B cell (primary cell): ENCODE data around the gene MLXIP. TPM values are rescaled to one million over a fixed set of nuclear protein-coding genes. Genes with fewer than 3 reads are reported as not detected.

Experiments used
- ATAC-seq: fragments of 200-7000 bp; cut with Tn5 transposase; one replicate; pipeline ENCODE4 v1.10.0; 2021; ENCODE audit warnings: low read depth, mild to moderate bottlenecking, moderate number of reproducible peaks, moderate library complexity
- CTCF ChIA-PET: fragments of 350-600 bp; sonication (Branson Sonifier 250); formaldehyde crosslinking; loops from one replicate; lab custom pipeline; 2021; ENCODE audit warnings: antibody characterized with exemption, inconsistent platforms; lab: Charles Lee
- POLR2A ChIA-PET: fragments of 350-600 bp; sonication (Branson Sonifier 250); formaldehyde crosslinking; loops from one replicate; lab custom pipeline; 2021; ENCODE audit warnings: antibody characterized with exemption; lab: Charles Lee
- DNase-seq: peaks from one replicate; pipeline ENCODE4 v3.0.0; 2013
- H2AFZ ChIP-seq: 2 replicates; pipeline ENCODE4 v1.6.1; 2012; ENCODE audit warnings: mild to moderate bottlenecking, low read depth, low read length; ENCODE audit not compliant: insufficient read depth, poor library complexity, severe bottlenecking
- H3K27ac ChIP-seq, 2 donors: 1 replicate in 1 of 2; 2 replicates in 1 of 2; pipeline ENCODE4 v1.5.1; 2012 to 2013; ENCODE audit warnings: low read length in 2 of 2, mild to moderate bottlenecking in 2 of 2, moderate library complexity in 1 of 2
- H3K27me3 ChIP-seq, 4 experiments: fragments of 200-600 bp in 1 of 4; sonication (generic) in 1 of 4; replicated peaks in 1 of 4; 1 replicate in 2 of 4; 2 replicates in 2 of 4; pipeline versions ENCODE4 v1.6.1 to v1.7.0; 2013 to 2016; ENCODE audit warnings: low read length in 3 of 4, mild to moderate bottlenecking in 2 of 4, mixed read lengths in 1 of 4, moderate library complexity in 1 of 4; ENCODE audit not compliant: insufficient read depth in 4 of 4, control insufficient read depth in 3 of 4; ENCODE audit errors: control extremely low read depth in 1 of 4
- H3K36me3 ChIP-seq, 2 experiments: replicated peaks in 1 of 2; 1 replicate in 1 of 2; 2 replicates in 1 of 2; pipeline versions ENCODE4 v1.6.1 to v1.7.1; 2013; ENCODE audit warnings: low read length in 1 of 2; ENCODE audit not compliant: insufficient read depth in 2 of 2, control insufficient read depth in 1 of 2; ENCODE audit errors: control extremely low read depth in 1 of 2, extremely low read depth in 1 of 2
- H3K4me1 ChIP-seq, 2 donors: fragments of 200-600 bp in 1 of 2; sonication (generic) in 1 of 2; 1 replicate in 1 of 2; 2 replicates in 1 of 2; pipeline versions ENCODE4 v1.5.1 to v1.6.1; 2013 to 2017; ENCODE audit warnings: low read length in 2 of 2; ENCODE audit not compliant: control insufficient read depth in 2 of 2, insufficient read depth in 2 of 2
- H3K4me2 ChIP-seq: replicated peaks from 2 replicates; pipeline ENCODE3; 2012; ENCODE audit warnings: mild to moderate bottlenecking, low read depth, low read length; ENCODE audit not compliant: poor library complexity, severe bottlenecking
- H3K4me3 ChIP-seq, 5 experiments: fragments of 200-600 bp in 1 of 5; sonication (generic) in 1 of 5; 1 replicate in 3 of 5; 2 replicates in 2 of 5; pipeline versions ENCODE4 v1.5.1 to v1.7.0; 2011 to 2016; ENCODE audit warnings: low read length in 4 of 5, mild to moderate bottlenecking in 4 of 5, low read depth in 2 of 5, control low read depth in 1 of 5, moderate library complexity in 1 of 5; ENCODE audit not compliant: insufficient read depth in 1 of 5; ENCODE audit errors: control extremely low read depth in 1 of 5, extremely low read depth in 1 of 5
- H3K79me2 ChIP-seq: fragments of 200-600 bp; sonication (generic); one replicate; pipeline ENCODE4 v1.6.0; 2016; ENCODE audit warnings: low read length; ENCODE audit not compliant: control insufficient read depth, insufficient read depth
- H3K9ac ChIP-seq: fragments of 200-600 bp; sonication (generic); 2 replicates; pipeline ENCODE4 v1.6.1; 2017; ENCODE audit warnings: mild to moderate bottlenecking, low read length, moderate library complexity
- H3K9me3 ChIP-seq, 3 donors: one replicate each; pipeline versions ENCODE4 v1.6.1 to v1.7.1; 2013; ENCODE audit warnings: low read length in 2 of 3; ENCODE audit not compliant: control insufficient read depth in 2 of 3, insufficient read depth in 1 of 3; ENCODE audit errors: control extremely low read depth in 1 of 3
- H4K20me1 ChIP-seq: 2 replicates; pipeline ENCODE4 v1.6.0; 2012; ENCODE audit warnings: mild to moderate bottlenecking, low read length; ENCODE audit not compliant: insufficient read depth, control insufficient read depth, poor library complexity, severe bottlenecking
- H3K27ac Mint-ChIP-seq: one replicate; pipeline ENCODE4 v1.8.0; 2021; ENCODE audit warnings: mixed read lengths
- H3K27me3 Mint-ChIP-seq: one replicate; pipeline ENCODE4 v1.8.0; 2021; ENCODE audit warnings: mixed read lengths
- H3K4me1 Mint-ChIP-seq: one replicate; pipeline ENCODE4 v1.8.0; 2021; ENCODE audit warnings: mixed read lengths
- H3K4me3 Mint-ChIP-seq: one replicate; pipeline ENCODE4 v1.8.0; 2021; ENCODE audit warnings: mixed read lengths
- H3K9me3 Mint-ChIP-seq: one replicate; pipeline ENCODE4 v1.8.0; 2022; ENCODE audit warnings: mixed read lengths; ENCODE audit not compliant: insufficient read depth
- EZH2 ChIP-seq: IDR thresholded peaks from 2 replicates; pipeline ENCODE4 v1.6.1; 2012; ENCODE audit warnings: borderline replicate concordance, low read depth, mild to moderate bottlenecking, moderate library complexity, low read length; ENCODE audit not compliant: insufficient read depth, poor library complexity, severe bottlenecking
- WGBS: methylation state at CpG from one replicate; pipeline ENCODE4 v1.1.5; 2013; ENCODE audit warnings: missing lambda C conversion rate; ENCODE audit not compliant: insufficient coverage; 5-methylcytosine and 5-hydroxymethylcytosine counted together
- intact Hi-C: fragments of 100-400 bp; cut with micrococcal nuclease; formaldehyde crosslinking; loops from one replicate; pipeline ENCODE4 v1.10.0; 2022
- polyA plus RNA-seq: library from polyadenylated mRNA; depleted of rRNA; stranded (reverse); fragments of >200 nt; gene quantifications from 2 replicates; pipeline ENCODE4 v1.2.3, GENCODE V29; 2012
- total RNA-seq, 2 donors: library from RNA; stranded (reverse); fragments of 120-200 nt in 1 of 2; gene quantifications; 1 replicate in 1 of 2; 2 replicates in 1 of 2; pipeline versions ENCODE4 v1.2.3 to v1.2.4, GENCODE V29; 2013 to 2022
- TF ChIP-seq, protein P1 (sequence below): fragments of 200-600 bp; IDR thresholded peaks from one replicate; pipeline ENCODE4 v1.8.0; 2022; ENCODE audit warnings: antibody characterized with exemption, mild to moderate bottlenecking

The MLXIP gene
- total and polyA plus RNA-seq, 2 donors (not counting 1 experiment from before 2014, with no cell fraction given) = 28.1 to 91.2 TPM

DNA sequence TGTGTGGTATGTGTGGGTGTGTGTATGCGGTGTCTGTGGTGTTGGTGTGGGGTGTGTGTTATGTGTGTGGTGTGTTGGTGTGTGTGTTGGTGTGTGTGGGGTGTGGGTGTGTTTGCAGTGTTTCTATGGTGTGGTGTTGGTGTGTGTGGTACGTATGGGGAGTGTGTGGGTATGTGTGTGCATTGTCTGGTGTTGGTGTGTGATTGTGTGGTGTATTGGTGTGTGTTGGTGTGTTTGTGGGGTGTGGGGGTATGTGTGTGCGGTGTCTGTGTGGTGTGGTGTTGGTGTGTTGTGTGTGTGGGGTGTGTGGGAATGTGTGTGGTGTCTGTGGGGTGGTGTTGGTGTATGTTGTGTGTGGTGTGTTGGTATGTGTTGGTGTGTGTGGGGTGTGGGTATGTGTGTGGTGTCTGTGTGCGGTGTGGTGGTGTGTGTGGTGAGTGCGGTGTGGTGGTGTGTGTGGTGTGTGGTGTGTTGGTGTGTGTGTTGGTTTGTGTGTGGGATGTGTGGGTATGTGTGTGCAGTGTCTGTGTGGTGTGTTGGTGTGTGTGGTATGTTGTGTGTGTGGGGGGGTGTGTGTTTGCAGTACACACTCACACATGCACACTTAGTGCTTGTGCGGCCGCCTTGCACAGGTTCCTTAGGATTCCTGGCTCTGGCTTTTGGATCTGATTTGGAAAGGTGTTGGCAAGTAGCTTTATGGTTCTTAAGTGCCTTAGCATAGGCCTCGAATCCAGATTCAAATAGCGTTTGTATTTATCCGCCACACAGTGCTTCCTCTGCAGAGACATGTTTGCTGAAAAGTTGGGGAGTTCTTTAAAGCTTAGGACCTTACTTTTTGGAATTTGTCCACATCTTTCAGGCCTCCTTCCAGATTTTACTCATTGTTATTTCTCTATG is 16.4 kb downstream of the MLXIP start:
- H3K4me3 Mint-ChIP-seq = no peak overlapping the region
- DNase-seq = no peak
- intact Hi-C loops = no loop called here
- H3K27ac Mint-ChIP-seq = no peak overlapping the region
- no peaks in the 10 kb centered on the region for H3K27me3 ChIP-seq
- peak overlapping the region in 1 of 2 donors; percentile 64 for H3K27ac ChIP-seq
- peaks cover 62% of the 10 kb centered on the region for H3K79me2 ChIP-seq
- H3K4me2 ChIP-seq = no peak overlapping the region
- no peaks in the 10 kb centered on the region for H3K36me3 ChIP-seq
- no peak for ATAC-seq
- H3K9me3 ChIP-seq = no peaks in the 10 kb centered on the region
- H3K4me1 Mint-ChIP-seq = peaks cover 47% of the 10 kb centered on the region
- TF ChIP-seq, protein P1, sequence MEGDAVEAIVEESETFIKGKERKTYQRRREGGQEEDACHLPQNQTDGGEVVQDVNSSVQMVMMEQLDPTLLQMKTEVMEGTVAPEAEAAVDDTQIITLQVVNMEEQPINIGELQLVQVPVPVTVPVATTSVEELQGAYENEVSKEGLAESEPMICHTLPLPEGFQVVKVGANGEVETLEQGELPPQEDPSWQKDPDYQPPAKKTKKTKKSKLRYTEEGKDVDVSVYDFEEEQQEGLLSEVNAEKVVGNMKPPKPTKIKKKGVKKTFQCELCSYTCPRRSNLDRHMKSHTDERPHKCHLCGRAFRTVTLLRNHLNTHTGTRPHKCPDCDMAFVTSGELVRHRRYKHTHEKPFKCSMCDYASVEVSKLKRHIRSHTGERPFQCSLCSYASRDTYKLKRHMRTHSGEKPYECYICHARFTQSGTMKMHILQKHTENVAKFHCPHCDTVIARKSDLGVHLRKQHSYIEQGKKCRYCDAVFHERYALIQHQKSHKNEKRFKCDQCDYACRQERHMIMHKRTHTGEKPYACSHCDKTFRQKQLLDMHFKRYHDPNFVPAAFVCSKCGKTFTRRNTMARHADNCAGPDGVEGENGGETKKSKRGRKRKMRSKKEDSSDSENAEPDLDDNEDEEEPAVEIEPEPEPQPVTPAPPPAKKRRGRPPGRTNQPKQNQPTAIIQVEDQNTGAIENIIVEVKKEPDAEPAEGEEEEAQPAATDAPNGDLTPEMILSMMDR = no peak
- TF ChIP-seq EZH2 = no peak
- H3K9ac ChIP-seq = no peak overlapping the region
- H4K20me1 ChIP-seq = peaks cover 72% of the 10 kb centered on the region
- no peak overlapping the region for H3K4me3 ChIP-seq
- ChIA-PET POLR2A (interaction anchor here (1.3 kb wide), 1 partner anchor 13 kb away, joined by 3 read pairs; no protein-coding TSS in a partner anchor), CTCF (interaction anchor here (1.1 to 1.6 kb wide), 2 partner anchors 28 to 40 kb away, joined by 4 to 5 read pairs; no protein-coding TSS in a partner anchor)
- H3K9me3 Mint-ChIP-seq = no peaks in the 10 kb centered on the region
- H3K27me3 Mint-ChIP-seq = no peaks in the 10 kb centered on the region
- H2AFZ ChIP-seq = no peak overlapping the region
- H3K4me1 ChIP-seq = peaks cover 22% of the 10 kb centered on the region in 2 donors
- 98% methylated on average over 4 of the region's 10 CpGs for WGBS

DNA sequence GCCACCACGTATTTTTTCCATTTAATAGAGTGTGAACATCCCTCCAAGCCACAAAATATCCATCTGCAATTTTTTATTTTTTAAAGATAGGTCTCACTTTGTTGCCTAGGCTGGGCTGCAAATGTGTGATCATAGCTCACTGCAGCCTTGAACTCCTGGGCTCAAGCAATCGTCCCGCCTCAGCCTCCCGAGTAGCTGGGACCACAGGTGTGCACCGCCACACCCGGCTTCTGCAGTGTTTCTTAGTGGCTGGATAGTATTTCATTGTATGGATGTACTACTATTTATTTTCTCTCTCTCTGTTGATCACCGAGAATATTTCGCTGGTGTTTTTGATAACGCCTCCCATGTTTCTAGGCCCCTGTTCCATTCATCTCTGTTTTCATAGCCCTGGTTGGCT is 17.5 kb downstream of the MLXIP start:
- intact Hi-C loops = no loop called here
- peaks cover 29 to 32% of the 10 kb centered on the region in 2 donors for H3K4me1 ChIP-seq
- peaks cover 51% of the 10 kb centered on the region for H3K4me1 Mint-ChIP-seq

More for the DNA sequence above, 17.5 kb downstream of the MLXIP start:
- no peak overlapping the region for H3K27ac ChIP-seq
- no peaks in the 10 kb centered on the region for H3K9me3 ChIP-seq
- H3K4me3 ChIP-seq = no peak overlapping the region
- no peak overlapping the region for H3K27ac Mint-ChIP-seq
- ChIA-PET POLR2A (interaction anchor here (1.3 kb wide), 1 partner anchor 14 kb away, joined by 3 read pairs; no protein-coding TSS in a partner anchor), CTCF (interaction anchor here (1.1 to 1.6 kb wide), 2 partner anchors 27 to 41 kb away, joined by 4 to 5 read pairs; no protein-coding TSS in a partner anchor)
- H2AFZ ChIP-seq = no peak overlapping the region
- ATAC-seq = no peak
- no peak for TF ChIP-seq EZH2
- TF ChIP-seq, protein P1 = no peak
- H3K79me2 ChIP-seq = peaks cover 58% of the 10 kb centered on the region
- no peak for DNase-seq
- no peaks in the 10 kb centered on the region for H3K27me3 ChIP-seq
- H3K9ac ChIP-seq = no peak overlapping the region
- no peaks in the 10 kb centered on the region for H3K9me3 Mint-ChIP-seq
- no peak overlapping the region for H3K4me3 Mint-ChIP-seq
- 100% methylated on average over 2 of the region's 9 CpGs for WGBS
- H3K27me3 Mint-ChIP-seq = no peaks in the 10 kb centered on the region
- no peaks in the 10 kb centered on the region for H3K36me3 ChIP-seq
- H4K20me1 ChIP-seq = peaks cover 72% of the 10 kb centered on the region
- no peak overlapping the region for H3K4me2 ChIP-seq
